Kidney (tissue), 14 donors: ENCODE measurements around the gene TXNDC5. TPM values are rescaled to one million over a fixed set of nuclear protein-coding genes. Genes with fewer than 3 reads are reported as not detected.

ENCODE experiments used
- DNase-seq, 5 donors: peaks; one replicate each; pipeline ENCODE4 v3.0.0-alpha.2; 2013 to 2020
- FAIRE-seq: peaks from 2 replicates; lab custom pipeline; 2012; peaks lifted over from hg19 to GRCh38; lab: Jason Lieb, UNC
- H3K27ac ChIP-seq, 2 donors: one replicate each; pipeline ENCODE4 v1.7.0; 2013; ENCODE audit warnings: low read depth in 2 of 2, low read length in 2 of 2, inconsistent platforms in 1 of 2
- H3K27me3 ChIP-seq: one replicate; pipeline ENCODE4 v1.7.1; 2013; ENCODE audit warnings: low read length, inconsistent platforms; ENCODE audit not compliant: control insufficient read depth, insufficient read depth
- H3K36me3 ChIP-seq, 3 donors: one replicate each; pipeline versions ENCODE4 v1.7.0 to v1.7.1; 2013; ENCODE audit warnings: low read length in 3 of 3, control low read depth in 1 of 3, inconsistent platforms in 1 of 3; ENCODE audit not compliant: insufficient read depth in 3 of 3, control insufficient read depth in 2 of 3
- H3K4me1 ChIP-seq, 3 donors: one replicate each; pipeline versions ENCODE4 v1.7.0 to v1.7.1; 2013; ENCODE audit warnings: low read length in 3 of 3, inconsistent platforms in 1 of 3, low read depth in 1 of 3; ENCODE audit not compliant: control insufficient read depth in 2 of 3, insufficient read depth in 2 of 3
- H3K4me3 ChIP-seq, 3 donors: one replicate each; pipeline versions ENCODE4 v1.7.0 to v1.8.1; 2013; ENCODE audit warnings: low read length in 3 of 3, control low read depth in 1 of 3, inconsistent platforms in 1 of 3
- H3K9ac ChIP-seq, 3 donors: one replicate each; pipeline versions ENCODE4 v1.7.0 to v1.7.1; 2013; ENCODE audit warnings: low read length in 3 of 3, control low read depth in 1 of 3, inconsistent platforms in 1 of 3
- H3K9me3 ChIP-seq, 3 donors: one replicate each; pipeline versions ENCODE4 v1.7.0 to v1.7.1; 2013; ENCODE audit warnings: low read length in 3 of 3, control low read depth in 1 of 3, inconsistent platforms in 1 of 3; ENCODE audit not compliant: control insufficient read depth in 2 of 3, insufficient read depth in 1 of 3
- CTCF ChIP-seq: IDR thresholded peaks from 3 replicates; pipeline ENCODE4 v1.5.1; 2012; ENCODE audit warnings: mild to moderate bottlenecking, moderate library complexity, borderline replicate concordance; ENCODE audit not compliant: insufficient read depth; ENCODE audit errors: extremely low read depth
- intact Hi-C: fragments of 100-400 bp; cut with DNase I; formaldehyde crosslinking; loops from one replicate; pipeline ENCODE4 v1.11.1; 2022
- polyA plus RNA-seq: library from polyadenylated mRNA; stranded (reverse); fragments of 350-450 nt; fragmentation: Illumina TruSeq; extraction: RNeasy Lipid Tissue Mini Kit (QIAGEN cat#74804); gene quantifications from one replicate; pipeline ENCODE4 v1.2.3, GENCODE V29; 2014; ENCODE audit warnings: low read depth, low replicate concordance; ENCODE audit not compliant: insufficient read depth
- total RNA-seq: library from RNA; stranded (reverse); fragmentation: NEBNext Ultra II Directional; extraction: Animal tissue kit (Norgen Biotek cat#: 25700); gene quantifications from one replicate; pipeline ENCODE4 v1.2.1, GENCODE V29; 2021
- donor health status: control.
- donor health status: control.
- donor health status: control.
- donor health status: control.
- donor health status: control.
- donor health status: DM: yes; HTN: yes; CAD: no.
- donor health status: Normal renal cell carcinoma (clear cell type).

The TXNDC5 gene
- total and polyA plus RNA-seq, 2 donors from 2014 or later = 73.5 to 153 TPM

DNA sequence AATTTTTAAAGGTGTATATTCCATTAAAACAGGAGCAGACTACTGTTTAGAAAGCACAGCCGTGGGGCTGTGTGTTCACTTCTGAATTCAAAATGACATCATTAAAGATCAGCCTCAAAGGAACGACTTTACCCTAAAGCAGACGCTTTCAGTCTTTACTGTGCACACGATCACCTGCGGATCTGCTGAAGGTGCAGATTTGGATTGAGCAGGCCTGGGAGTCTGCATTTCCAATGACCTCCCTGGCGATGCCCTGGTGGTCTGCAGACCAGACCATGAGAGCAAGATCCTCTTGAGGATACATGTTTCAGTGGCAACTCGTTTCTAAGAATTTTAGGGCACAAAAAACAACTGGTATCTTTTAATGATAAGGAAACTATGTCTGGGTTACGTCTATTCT lies 27.2 kb downstream of the TXNDC5 start:
- Histone ChIP-seq H3K27ac (no peak overlapping the region), H3K4me1 (peaks cover 0 to 3% (median 0%) of the 10 kb centered on the region in 3 donors), H3K9me3 (no peaks in the 10 kb centered on the region), H3K4me3 (no peak overlapping the region), H3K36me3 (peaks cover 15 to 52% (median 50%) of the 10 kb centered on the region in 3 donors), H3K27me3 (no peaks in the 10 kb centered on the region), H3K9ac (no peak overlapping the region)
- no peak for TF ChIP-seq CTCF
- FAIRE-seq = no peak
- intact Hi-C loops = no loop called here
- no peak for DNase-seq

- peak overlapping the region in 1 of 2 donors; percentile 30 for H3K27ac ChIP-seq
- H3K9me3 ChIP-seq = no peaks in the 10 kb centered on the region
- TF ChIP-seq CTCF = no peak
- H3K27me3 ChIP-seq = no peaks in the 10 kb centered on the region
- DNase-seq (peak in 1 of 5 donors; percentile 21), FAIRE-seq (no peak)
- H3K36me3 ChIP-seq = peaks cover 15 to 52% (median 46%) of the 10 kb centered on the region in 3 donors
- intact Hi-C loops = no loop called here
- peaks cover 0 to 3% (median 0%) of the 10 kb centered on the region in 3 donors for H3K4me1 ChIP-seq
- H3K9ac ChIP-seq = no peak overlapping the region
- H3K4me3 ChIP-seq = no peak overlapping the region
Observed at GRCh38 chr6:7882505-7883257, 27.9 kb downstream of the TXNDC5 start.

GRCh38 chr6:7881765-7882500 lies 28.7 kb downstream of the TXNDC5 start:
- DNase-seq = no peak
- H3K9ac ChIP-seq = no peak overlapping the region
- TF ChIP-seq CTCF = no peak
- intact Hi-C loops = no loop called here
- no peak for FAIRE-seq
- peaks cover 15 to 51% (median 45%) of the 10 kb centered on the region in 3 donors for H3K36me3 ChIP-seq
- no peaks in the 10 kb centered on the region for H3K9me3 ChIP-seq
- H3K27me3 ChIP-seq = no peaks in the 10 kb centered on the region
- H3K4me1 ChIP-seq = peaks cover 0 to 3% (median 0%) of the 10 kb centered on the region in 3 donors
- H3K4me3 ChIP-seq = no peak overlapping the region
- peak overlapping the region in 1 of 2 donors; percentile 30 for H3K27ac ChIP-seq
